GM19239 (cell line): ENCODE data around the gene PRKG1.
"Not testable (repeated sequence)": the region's sequence is repeated elsewhere in the genome, so short reads cannot be mapped to it uniquely, and the experiment has no call there.

Experiments used
- DNase-seq: peaks from one replicate; pipeline ENCODE4 v3.0.0; 2011; ENCODE audit warnings: low spot score; ENCODE audit not compliant: insufficient read length
- FAIRE-seq: peaks from 2 replicates; lab custom pipeline; 2011; peaks lifted over from hg19 to GRCh38; lab: Jason Lieb, UNC

Gene PRKG1

GRCh38 chr10:52239771-52240170 lies 1165.5 kb downstream of the PRKG1 start:
- no peak for FAIRE-seq
- DNase-seq, result no peak

- DNase-seq (no peak), FAIRE-seq (no peak)
Measured at GRCh38 chr10:52245547-52245946, 1171.3 kb downstream of the PRKG1 start.

DNA sequence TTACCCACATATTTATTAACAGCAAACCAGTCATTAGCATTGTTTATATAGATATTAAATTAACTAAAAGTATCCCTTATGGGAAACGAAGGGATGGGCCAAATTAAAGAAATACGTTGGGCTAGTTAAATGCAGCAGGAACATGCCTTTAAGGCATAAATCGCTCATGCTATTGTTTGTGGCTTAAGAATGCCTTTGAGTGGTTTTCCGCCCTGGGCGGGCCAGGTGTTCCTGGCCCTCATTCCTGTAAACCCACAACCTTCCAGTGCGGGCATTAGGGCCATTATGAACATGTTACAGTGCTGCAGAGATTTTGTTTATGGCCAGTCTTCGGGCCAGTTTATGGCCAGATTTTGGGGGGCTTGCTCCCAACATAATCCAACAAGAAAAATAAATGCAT lies 1173.6 kb downstream of the PRKG1 start:
- FAIRE-seq, DNase-seq: not testable (repeated sequence)

DNA sequence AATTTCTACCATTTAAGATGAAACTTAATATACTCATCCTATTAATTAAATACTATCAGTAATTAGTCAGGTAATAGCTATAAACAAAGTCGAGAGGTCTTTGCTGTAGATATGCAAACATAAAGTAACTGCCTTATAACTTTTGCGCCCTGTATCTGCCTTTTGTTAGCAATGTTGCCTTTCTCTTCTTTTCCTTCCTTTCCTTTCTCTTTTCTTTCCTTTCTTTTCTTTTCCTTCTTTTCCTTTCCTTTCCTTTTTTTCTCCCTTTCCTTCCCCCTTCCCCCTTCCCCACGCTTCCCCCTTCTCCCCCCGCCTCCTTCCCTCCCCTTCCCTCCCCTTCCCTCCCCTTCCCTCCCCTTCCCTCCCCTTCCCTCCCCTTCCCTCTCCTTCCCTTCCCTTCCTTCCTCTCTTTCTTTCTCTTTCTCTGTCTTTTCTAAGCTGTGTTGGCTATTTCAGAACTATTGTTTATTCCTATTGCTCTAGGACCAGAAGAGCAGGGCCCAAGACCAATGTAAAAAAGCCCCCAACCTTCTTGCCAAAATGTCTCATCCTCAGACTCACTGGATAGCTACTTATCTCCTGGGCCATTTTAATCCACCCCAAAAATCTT lies 1174.5 kb downstream of the PRKG1 start:
- DNase-seq (no peak), FAIRE-seq (no peak)

DNA sequence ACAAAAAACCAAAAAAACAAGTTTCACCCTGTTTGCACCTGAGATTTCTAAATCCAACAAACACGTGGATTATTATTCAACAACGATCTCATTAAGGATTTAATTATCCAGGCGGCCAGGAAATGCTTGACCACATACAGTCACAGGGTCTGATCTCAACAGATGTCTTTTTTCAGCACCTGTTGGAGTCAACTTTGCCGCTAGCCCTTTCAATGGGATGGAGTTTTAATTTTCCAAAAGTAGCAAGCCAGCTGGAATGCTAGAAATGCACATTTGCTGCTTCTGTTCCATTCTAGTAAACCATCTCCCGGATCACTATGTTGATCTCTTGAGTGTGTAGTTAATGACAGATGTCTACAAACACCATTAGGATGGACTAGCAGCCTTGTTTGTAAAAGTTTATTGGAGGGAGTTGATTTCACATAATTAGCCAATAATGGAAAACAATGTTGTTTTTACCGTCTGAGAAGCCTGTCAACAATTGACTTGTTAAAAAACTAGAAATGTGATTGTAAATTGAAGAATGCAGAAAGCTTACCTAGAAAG lies 1175.6 kb downstream of the PRKG1 start:
- no peak for DNase-seq
- FAIRE-seq, result no peak

GRCh38 chr10:52250510-52250909 lies 1176.2 kb downstream of the PRKG1 start:
- FAIRE-seq, result no peak
- DNase-seq, result no peak

DNA sequence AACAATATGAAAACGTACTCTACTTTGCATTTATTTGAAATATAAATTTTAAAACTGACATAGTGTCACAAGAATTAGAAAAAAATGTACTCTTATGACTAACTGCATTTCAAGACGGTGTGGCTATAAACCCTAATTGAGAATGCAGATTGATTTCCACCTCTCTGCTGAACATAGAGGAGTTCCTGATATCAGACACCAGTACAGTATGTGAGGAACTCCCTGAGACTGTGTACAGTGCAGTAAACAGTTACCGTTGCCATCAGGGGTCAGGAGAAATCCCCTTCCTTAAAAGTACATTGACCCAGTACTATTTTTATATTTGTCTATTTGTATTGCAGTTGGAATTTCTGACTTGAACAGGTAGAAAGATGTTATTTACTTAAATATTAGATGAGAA lies 1178.0 kb downstream of the PRKG1 start:
- FAIRE-seq, result no peak
- DNase-seq, result no peak

DNA sequence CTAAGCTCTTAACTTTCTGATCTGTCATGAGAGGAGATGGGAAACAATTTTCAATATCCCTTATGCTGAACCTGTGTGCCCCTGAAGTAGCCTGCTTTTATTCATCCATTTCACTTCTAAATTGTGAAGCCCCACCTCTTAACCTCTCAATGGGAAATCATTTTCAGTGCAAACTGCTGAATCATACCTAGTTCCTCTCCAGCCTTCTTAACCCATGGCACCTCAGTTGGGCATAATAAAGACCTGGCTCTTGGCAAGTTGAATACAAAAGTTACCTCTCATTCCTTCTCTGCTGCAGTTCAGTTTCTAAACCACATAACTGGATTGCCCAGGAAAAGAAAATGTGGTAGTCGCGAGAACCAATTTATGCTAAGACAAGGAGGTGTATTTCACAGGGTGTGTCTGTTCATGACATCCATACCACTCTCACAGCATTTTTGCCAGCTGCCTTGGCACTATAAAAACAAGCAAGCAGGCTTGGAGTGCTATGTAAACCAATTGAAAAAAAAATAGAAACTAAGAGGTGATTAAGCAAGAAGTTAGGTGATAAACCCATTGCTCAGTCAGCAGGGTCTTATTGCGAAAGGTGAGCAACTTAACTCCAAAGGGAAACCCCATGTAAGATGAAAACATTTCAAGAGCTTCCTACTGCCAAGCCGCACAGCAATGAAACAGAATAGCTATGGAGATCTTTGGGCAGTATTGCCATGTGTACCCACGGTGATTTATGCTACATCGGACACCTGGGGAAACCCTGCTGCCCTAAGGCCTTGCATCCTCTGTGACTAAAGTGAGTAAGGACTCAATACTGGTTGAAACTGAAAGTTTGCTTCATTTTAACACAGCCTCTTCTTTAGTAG lies 1182.8 kb downstream of the PRKG1 start:
- DNase-seq (peak; percentile 27), FAIRE-seq (peak; percentile 74)

DNA sequence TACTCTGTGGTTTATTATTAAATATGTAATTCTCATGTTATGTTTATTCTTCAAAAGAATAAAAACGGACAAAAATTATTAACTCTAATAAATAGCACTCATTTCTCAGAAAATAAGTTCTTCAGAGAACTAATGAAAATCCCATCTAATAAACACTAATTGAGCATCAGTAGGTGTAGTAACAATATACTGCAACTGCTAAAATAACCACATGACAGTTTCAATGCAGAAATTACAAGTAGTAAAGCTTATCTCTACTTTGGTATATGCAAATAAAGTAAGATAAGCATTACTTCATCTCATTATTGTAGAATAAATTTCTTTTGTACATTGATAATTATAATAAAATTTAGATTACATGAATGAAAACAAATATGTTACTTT lies 1183.4 kb downstream of the PRKG1 start:
- FAIRE-seq (peak; percentile 21), DNase-seq (no peak)

DNA sequence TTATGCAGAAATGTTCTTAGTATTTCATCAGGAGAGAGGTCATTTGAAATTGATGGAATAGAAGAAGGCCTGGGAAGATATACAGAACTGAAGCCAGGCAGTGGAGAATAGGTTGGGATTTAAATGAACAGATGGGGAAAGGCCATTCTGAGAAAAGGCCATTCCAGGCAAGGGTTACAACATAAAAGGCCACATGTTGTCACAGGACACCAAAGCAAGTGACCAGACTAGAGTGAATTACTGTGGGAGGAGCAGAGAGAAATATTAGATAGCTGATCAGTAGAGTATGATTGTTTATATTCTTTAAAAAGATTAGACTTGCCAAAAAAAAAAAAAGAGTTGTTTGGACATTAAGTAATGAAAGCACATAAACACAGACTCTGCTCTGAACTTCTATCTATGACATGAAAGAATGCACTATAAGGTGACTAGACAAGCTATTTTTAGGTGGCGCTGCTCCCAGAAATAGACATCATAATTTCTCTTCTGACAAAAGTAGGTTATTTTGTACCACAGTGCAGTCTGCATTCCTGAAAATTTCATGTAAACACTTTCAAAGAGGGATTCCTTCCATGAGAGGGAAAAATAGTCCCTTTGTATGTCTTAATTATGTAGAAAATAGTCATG lies 1184.6 kb downstream of the PRKG1 start:
- DNase-seq (no peak), FAIRE-seq (peak; percentile 4)

DNA sequence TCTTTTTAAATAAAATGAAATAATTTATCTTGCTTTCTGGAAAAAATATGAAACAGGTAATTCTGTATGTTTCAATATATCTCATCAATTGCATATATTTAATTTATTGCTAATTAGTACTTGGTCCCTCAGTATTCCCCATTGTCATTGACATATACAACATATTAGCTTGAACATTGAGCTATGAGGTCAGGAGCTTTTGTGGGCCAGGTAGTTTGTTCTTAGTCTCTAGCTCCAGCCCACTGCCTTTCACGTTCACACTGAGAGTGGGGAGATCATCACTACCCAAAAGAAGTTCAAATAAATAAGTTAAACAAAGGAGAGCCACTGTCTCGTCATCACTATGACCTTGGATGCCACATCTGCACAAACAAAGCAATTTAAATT lies 1185.1 kb downstream of the PRKG1 start:
- DNase-seq (no peak), FAIRE-seq (no peak)

- no peak for FAIRE-seq
- DNase-seq, result no peak
Measured at GRCh38 chr10:52261362-52261761, 1187.1 kb downstream of the PRKG1 start.

DNA sequence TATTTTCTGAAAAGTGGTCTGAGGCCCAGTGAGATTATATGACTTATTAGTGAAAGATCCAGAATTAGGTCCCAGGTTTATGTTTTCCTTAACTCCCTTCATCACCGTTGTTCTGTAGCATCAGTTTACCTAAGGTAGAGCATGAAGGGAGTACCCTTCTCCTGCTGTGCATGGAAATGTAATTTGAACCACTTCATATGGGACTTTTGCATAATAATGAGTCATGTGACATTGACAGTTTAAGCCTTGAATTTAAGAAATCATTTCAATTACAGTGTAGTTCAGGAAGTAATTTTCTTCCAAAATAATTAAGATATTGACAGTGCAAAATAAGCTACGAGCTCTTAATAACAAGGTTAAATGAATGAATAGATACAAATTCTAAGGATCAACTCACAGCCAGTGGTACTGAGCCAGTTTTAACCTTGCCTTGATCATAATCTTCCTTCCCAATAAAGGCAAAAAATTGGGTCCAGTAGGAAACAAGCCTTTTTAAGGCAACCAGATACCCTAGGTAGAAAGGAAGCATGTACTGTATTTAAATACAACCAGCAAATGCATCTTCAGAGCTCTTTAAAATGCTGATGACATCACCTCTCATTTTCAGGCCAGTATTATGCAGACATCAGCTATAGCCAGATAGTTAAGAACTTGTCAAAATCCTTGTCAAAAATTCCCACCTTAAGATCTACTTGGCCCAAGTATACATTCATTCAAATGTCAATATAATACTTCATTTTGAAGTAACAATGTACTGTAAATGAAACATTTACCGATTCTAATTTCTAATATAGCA lies 1191.0 kb downstream of the PRKG1 start:
- FAIRE-seq (no peak), DNase-seq (no peak)

DNA sequence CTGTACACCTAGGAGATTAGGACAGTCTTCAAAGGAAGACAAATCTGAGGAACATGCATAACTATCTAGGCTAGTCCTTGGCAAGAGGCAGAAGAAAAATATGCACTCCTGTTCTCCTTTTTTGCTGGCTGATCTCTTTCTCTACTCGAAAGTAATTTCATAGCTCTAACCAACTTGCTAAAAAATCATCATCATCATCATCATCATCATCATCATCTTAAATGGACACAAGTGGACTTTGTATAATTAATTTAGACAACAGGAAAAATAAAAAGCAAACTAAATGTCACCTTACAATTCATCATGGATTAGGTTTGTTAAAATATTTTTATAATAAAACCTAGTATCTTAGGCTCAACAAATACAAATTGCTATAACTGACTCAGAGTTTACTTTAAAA lies 1192.6 kb downstream of the PRKG1 start:
- DNase-seq (no peak), FAIRE-seq (no peak)

DNA sequence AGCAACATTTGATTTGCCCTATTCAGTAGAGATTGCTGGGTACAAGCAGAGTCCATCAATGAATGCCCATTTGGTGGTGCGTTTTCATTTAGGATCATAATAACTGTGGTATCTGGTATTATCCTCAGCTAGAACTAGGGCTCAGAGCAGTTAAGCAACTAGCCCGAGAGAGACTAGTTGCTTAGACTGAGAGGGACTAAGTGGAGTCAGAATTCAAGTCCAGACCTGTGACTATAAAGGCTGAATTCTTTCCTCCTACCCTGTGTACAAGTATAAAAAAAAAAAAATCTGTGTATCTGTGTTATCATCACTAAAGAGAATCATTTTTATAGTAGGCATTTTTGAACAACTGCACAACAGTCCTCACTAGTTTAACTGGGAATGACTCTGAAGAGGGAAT lies 1194.5 kb downstream of the PRKG1 start:
- DNase-seq (no peak), FAIRE-seq (no peak)

- DNase-seq, result no peak
- FAIRE-seq, result no peak
Measured at GRCh38 chr10:52269233-52269632, 1194.9 kb downstream of the PRKG1 start.

DNA sequence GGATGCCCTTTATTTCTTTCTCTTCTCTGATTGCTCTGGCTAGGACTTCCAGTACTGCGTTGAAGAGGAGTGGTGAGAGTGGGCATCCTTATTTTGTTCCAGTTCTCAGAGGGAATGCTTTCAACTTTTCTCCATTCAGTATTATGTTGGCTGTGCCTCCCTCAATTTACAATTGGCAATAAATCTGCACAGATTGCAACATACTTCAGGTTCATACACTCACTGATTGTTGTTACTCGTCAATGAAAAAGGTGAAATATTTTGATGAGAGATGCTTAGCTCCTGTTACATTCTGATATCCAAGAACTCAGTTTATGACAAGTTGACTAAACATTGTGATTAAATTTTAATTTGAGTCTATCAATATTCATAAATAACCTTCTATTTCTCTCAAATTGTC lies 1201.9 kb downstream of the PRKG1 start:
- no peak for FAIRE-seq
- no peak for DNase-seq

DNA sequence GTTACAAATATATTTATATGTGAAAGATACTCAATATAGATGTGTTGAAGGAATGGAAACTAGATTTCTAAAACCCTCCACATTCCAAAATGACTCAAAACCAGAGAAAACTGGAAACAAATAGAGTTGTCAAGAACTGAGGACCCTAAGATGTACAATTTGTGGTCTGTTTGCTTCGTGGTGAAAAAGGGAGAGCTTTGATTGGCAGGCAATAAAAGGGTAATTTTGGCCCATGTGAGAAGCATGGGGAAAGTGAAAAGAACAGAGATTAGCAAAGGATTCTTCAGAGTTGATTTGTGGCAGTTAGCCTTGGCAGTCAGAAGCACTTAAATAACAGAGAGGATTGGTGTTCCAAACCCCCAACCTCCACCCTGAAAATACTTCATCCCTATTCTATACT lies 1202.7 kb downstream of the PRKG1 start:
- FAIRE-seq (no peak), DNase-seq (no peak)

GRCh38 chr10:52279546-52279945 lies 1205.3 kb downstream of the PRKG1 start:
- no peak for FAIRE-seq

DNA sequence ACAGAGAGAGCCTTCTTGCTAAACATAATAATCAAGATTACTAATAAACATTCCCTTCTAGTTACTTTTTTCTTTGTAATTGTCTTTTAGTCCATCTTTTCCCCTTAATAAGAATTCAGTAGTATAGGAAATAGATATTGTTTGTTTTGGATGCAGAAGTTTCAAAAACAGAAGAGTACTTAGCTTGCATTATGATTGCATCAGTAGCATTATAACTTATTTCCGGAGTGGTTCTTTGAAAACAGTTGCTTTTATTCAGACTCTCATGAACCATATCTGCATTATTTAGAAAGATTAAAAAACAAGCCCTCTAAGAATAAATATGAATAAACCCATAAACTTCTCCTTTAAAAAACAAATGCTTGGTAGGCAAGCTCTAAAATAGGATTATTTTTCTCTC lies 1205.8 kb downstream of the PRKG1 start:
- no peak for DNase-seq
- FAIRE-seq, result no peak

More at GRCh38 chr10:52279546-52279945, 1205.3 kb downstream of the PRKG1 start:
- DNase-seq, result no peak
